MM.1S (cell line): ENCODE data around the gene PRKD2.

Experiments used
- DNase-seq: peaks from one replicate; pipeline ENCODE4 v3.0.0-alpha.2; 2015
- H2AFZ ChIP-seq: fragments of 300-600 bp; sonication (generic); 2 replicates; pipeline ENCODE4 v1.6.0; 2016; ENCODE audit warnings: antibody characterized with exemption, low read length
- H3F3A ChIP-seq: fragments of 300-600 bp; sonication (generic); 2 replicates; pipeline ENCODE4 v1.6.1; 2016; ENCODE audit warnings: mild to moderate bottlenecking, antibody characterized with exemption, low read length, moderate library complexity, mixed read lengths; ENCODE audit not compliant: insufficient read depth
- H3K27ac ChIP-seq: fragments of 300-600 bp; sonication (generic); 2 replicates; pipeline ENCODE4 v1.5.1; 2016; ENCODE audit warnings: mild to moderate bottlenecking, low read length
- H3K27me3 ChIP-seq: fragments of 300-600 bp; sonication (generic); replicated peaks from 2 replicates; pipeline ENCODE4 v1.6.0; 2016; ENCODE audit warnings: low read length; ENCODE audit not compliant: insufficient read depth
- H3K36me3 ChIP-seq: fragments of 300-600 bp; sonication (generic); replicated peaks from 2 replicates; pipeline ENCODE4 v1.6.1; 2016; ENCODE audit warnings: mild to moderate bottlenecking, low read length, mixed read lengths; ENCODE audit not compliant: insufficient read depth
- H3K4me1 ChIP-seq: fragments of 300-600 bp; sonication (generic); 2 replicates; pipeline ENCODE4 v1.6.1; 2016; ENCODE audit warnings: low read length, mixed read lengths
- H3K4me2 ChIP-seq: fragments of 300-600 bp; sonication (generic); 2 replicates; pipeline ENCODE4 v1.6.0; 2016; ENCODE audit warnings: low read depth, low read length
- H3K4me3 ChIP-seq: fragments of 300-600 bp; sonication (generic); 2 replicates; pipeline ENCODE4 v1.5.1; 2016; ENCODE audit warnings: low read length, mixed read lengths
- H3K79me2 ChIP-seq: fragments of 300-600 bp; sonication (generic); 2 replicates; pipeline ENCODE4 v1.6.1; 2016; ENCODE audit warnings: mixed run types, low read length, mixed read lengths
- H3K9ac ChIP-seq: fragments of 300-600 bp; sonication (generic); 2 replicates; pipeline ENCODE4 v1.6.1; 2016; ENCODE audit warnings: low read length, mixed read lengths
- H3K9me2 ChIP-seq: fragments of 300-600 bp; sonication (generic); replicated peaks from 2 replicates; pipeline ENCODE4 v1.6.1; 2016; ENCODE audit warnings: mild to moderate bottlenecking, low read length, mixed read lengths; ENCODE audit not compliant: insufficient read depth
- H3K9me3 ChIP-seq: fragments of 300-600 bp; sonication (generic); replicated peaks from 2 replicates; pipeline ENCODE4 v1.6.1; 2016; ENCODE audit warnings: mild to moderate bottlenecking, low read length, mixed read lengths; ENCODE audit not compliant: insufficient read depth
- H4K20me1 ChIP-seq: fragments of 300-600 bp; sonication (generic); 2 replicates; pipeline ENCODE4 v1.6.1; 2016; ENCODE audit warnings: mild to moderate bottlenecking, low read length, moderate library complexity, mixed read lengths; ENCODE audit not compliant: insufficient read depth
- CTCF ChIP-seq: fragments of 300-600 bp; sonication (generic); IDR thresholded peaks from 2 replicates; pipeline ENCODE4 v1.5.1; 2016; ENCODE audit warnings: antibody characterized with exemption, low read length, mixed read lengths
- EZH2 ChIP-seq: fragments of 300-600 bp; sonication (generic); optimal IDR thresholded peaks from 2 replicates; pipeline ENCODE3; 2017; ENCODE audit warnings: low read depth, mild to moderate bottlenecking, antibody characterized with exemption, low read length, mixed read lengths
- EZH2phosphoT487 ChIP-seq: fragments of 300-600 bp; sonication (generic); IDR thresholded peaks from 2 replicates; pipeline ENCODE4 v1.6.1; 2018; ENCODE audit warnings: antibody characterized with exemption, low read length

Gene PRKD2

GRCh38 chr19:46726971-46727501 is 10.1 kb upstream of the PRKD2 start:
- Histone ChIP-seq H3K4me1 (no peaks in the 10 kb centered on the region), H3K4me3 (no peak overlapping the region), H3K9me3 (no peaks in the 10 kb centered on the region), H4K20me1 (0 out of 2 replicates have a peak, but pooled peaks cover 15% of the 10 kb centered on the region), H3K4me2 (no peak overlapping the region), H3K79me2 (peaks cover 54% of the 10 kb centered on the region), H3K9ac (no peak overlapping the region), H3F3A (peaks cover 8% of the 10 kb centered on the region; the same call in 1 of the 2 replicates), H3K27me3 (no peaks in the 10 kb centered on the region), H3K27ac (no peak overlapping the region), H3K36me3 (0 out of 2 replicates have a peak, but pooled peaks cover 5% of the 10 kb centered on the region), H3K9me2 (no peaks in the 10 kb centered on the region), H2AFZ (no peak overlapping the region)
- DNase-seq, result no peak
- TF ChIP-seq CTCF (no peak), EZH2phosphoT487 (no peak), EZH2 (no peak)

- H3K4me1 ChIP-seq, result no peaks in the 10 kb centered on the region
- H3K4me2 ChIP-seq, result no peak overlapping the region
- no peak overlapping the region for H3K9ac ChIP-seq
- H3K9me2 ChIP-seq, result no peaks in the 10 kb centered on the region
- no peaks in the 10 kb centered on the region for H3K9me3 ChIP-seq
- H3K79me2 ChIP-seq, result peaks cover 49% of the 10 kb centered on the region
- 0 out of 2 replicates have a peak, but pooled peaks cover 15% of the 10 kb centered on the region for H4K20me1 ChIP-seq
- peaks cover 8% of the 10 kb centered on the region; the same call in 1 of the 2 replicates for H3F3A ChIP-seq
- no peaks in the 10 kb centered on the region for H3K27me3 ChIP-seq
- no peak for TF ChIP-seq EZH2phosphoT487
- TF ChIP-seq CTCF, result no peak
- TF ChIP-seq EZH2, result no peak
- H3K36me3 ChIP-seq, result 0 out of 2 replicates have a peak, but pooled peaks cover 5% of the 10 kb centered on the region
- no peak for DNase-seq
- H3K4me3 ChIP-seq, result no peak overlapping the region
- no peak overlapping the region for H2AFZ ChIP-seq
- H3K27ac ChIP-seq, result no peak overlapping the region
These were observed 9.6 kb upstream of the PRKD2 start for GRCh38 chr19:46726551-46726950.

- TF ChIP-seq CTCF (no peak), EZH2 (no peak), EZH2phosphoT487 (no peak)
- H3K4me2 ChIP-seq, result no peak overlapping the region
- H3K27ac ChIP-seq, result no peak overlapping the region
- H3K36me3 ChIP-seq, result 0 out of 2 replicates have a peak, but pooled peaks cover 5% of the 10 kb centered on the region
- peaks cover 43% of the 10 kb centered on the region for H3K79me2 ChIP-seq
- H3K9me2 ChIP-seq, result no peaks in the 10 kb centered on the region
- no peaks in the 10 kb centered on the region for H3K27me3 ChIP-seq
- H3F3A ChIP-seq, result peaks cover 4% of the 10 kb centered on the region; the same call in 1 of the 2 replicates
- no peak for DNase-seq
- 0 out of 2 replicates have a peak, but pooled peaks cover 15% of the 10 kb centered on the region for H4K20me1 ChIP-seq
- no peaks in the 10 kb centered on the region for H3K4me1 ChIP-seq
- H3K4me3 ChIP-seq, result no peak overlapping the region
- no peak overlapping the region for H3K9ac ChIP-seq
- no peak overlapping the region for H2AFZ ChIP-seq
- no peaks in the 10 kb centered on the region for H3K9me3 ChIP-seq
These were observed 9.0 kb upstream of the PRKD2 start for GRCh38 chr19:46725859-46726393.
